ENCODE measurements around the gene ACP4.
"Not testable (repeated sequence)": the region's sequence is repeated elsewhere in the genome, so short reads cannot be mapped to it uniquely, and the experiment has no call there.

ACP4 gene, protein sequence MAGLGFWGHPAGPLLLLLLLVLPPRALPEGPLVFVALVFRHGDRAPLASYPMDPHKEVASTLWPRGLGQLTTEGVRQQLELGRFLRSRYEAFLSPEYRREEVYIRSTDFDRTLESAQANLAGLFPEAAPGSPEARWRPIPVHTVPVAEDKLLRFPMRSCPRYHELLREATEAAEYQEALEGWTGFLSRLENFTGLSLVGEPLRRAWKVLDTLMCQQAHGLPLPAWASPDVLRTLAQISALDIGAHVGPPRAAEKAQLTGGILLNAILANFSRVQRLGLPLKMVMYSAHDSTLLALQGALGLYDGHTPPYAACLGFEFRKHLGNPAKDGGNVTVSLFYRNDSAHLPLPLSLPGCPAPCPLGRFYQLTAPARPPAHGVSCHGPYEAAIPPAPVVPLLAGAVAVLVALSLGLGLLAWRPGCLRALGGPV

DNA sequence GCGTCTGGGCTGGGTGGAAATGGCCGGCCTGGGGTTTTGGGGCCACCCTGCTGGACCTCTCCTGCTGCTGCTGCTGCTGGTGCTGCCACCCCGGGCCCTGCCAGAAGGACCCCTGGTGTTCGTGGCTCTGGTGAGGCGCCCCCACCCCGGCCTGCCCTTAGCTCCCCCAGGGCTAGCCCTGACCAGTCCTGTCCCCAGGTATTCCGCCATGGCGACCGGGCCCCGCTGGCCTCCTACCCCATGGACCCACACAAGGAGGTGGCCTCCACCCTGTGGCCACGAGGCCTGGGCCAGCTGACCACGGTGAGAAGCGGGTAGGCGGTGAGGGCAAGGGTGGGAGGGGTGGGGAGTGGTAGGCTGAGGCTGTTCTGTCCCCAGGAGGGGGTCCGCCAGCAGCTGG, at the start of gene ACP4:
Gene ACP4, plus strand, starts transcription at position 20 of the 400 bp plus-strand sequence. Its CDS starts 0 bp downstream, at position 20.
- DNase-seq = no peak

DNA sequence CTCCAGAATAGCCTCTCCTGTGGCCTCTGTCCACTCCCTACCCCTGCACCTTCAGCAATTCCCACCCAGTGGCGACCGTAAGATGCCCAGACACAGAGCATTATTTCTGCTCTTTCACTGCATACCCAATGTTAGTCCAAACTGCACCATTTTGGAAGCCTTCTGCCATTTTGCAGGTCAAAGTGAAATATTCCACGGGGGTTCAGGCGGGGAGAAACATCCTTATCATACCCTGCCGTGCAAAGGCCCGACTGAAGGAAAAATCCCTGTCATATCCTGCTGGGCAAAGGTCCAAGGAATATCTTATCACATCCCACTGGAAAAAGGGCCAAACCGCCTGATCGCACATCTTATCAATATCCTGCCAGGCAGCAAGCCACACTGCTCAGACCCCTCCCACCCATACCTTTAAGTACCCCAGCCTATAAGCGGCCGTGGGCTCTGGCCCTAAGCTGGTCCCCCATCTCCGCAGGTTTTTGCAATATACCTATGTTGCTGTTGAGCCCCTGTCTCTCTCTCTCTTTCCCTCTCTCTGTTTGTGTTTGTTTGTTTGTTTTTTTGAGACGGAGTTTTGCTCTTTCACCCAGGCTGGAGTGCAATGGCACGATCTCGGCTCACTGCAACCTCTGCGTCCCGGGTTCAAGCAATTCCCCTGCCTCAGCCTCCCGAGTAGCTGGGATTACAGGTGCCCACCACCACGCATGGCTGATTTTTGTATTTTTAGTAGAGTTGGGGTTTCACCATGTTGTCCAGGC, 48.9 kb upstream of the ACP4 start:
- DNase-seq = no peak

DNA sequence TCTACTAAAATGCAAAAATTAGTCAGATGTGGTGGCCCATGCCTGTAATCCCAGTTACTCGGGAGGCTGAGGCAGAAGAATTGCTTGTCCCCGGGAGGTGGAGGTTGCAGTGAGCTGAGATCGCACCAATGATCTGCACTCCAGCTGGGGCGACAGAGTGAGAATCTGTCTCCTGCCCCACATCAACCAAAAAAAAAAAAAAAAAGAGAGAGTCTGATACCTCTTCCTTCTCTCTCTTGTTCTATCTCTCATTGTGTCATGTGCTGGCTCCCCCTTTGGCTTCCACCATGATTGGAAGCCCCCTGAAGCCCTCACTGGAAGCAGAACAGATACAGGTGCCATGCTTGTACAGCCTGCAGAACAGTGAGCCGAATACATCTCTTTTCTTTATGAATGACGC, 46.7 kb upstream of the ACP4 start:
- DNase-seq = no peak

DNA sequence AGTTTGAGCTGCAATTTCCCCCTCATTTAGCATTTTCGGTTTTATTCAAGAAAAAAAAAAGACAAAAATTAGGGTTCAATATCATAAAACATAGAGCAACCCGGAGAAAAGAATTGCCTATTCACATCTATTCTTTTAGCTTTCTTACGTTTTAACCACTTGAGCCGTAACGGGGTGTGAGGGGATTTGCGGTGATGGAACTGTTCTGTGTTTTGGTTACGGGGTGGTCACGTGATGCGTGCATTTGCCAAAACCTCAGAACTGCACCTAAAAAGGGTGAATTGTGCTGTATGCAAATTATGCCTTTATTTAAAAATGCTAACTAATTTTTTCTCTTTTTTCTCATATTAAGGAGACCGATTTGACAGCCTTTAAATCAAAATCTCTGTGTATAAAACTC, 45.0 kb upstream of the ACP4 start:
- no peak for DNase-seq

DNA sequence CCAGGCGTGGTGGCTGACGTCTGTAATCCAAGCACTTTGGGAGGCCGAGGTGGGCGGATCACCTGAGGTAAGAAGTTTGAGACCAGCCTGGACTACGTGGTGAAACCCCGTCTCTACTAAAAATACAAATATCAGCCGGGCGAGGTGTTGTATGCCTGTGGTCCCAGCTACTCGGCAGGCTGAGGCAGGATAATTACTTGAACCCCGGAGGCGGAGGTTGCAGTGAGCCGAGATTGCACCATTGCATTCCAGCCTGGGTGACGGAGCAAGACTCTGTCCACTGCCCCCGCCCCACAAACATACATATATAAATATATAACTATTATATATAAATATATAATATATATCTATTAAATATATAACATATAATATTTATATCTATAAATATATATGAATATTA, 43.1 kb upstream of the ACP4 start:
- not testable (repeated sequence) for DNase-seq

DNA sequence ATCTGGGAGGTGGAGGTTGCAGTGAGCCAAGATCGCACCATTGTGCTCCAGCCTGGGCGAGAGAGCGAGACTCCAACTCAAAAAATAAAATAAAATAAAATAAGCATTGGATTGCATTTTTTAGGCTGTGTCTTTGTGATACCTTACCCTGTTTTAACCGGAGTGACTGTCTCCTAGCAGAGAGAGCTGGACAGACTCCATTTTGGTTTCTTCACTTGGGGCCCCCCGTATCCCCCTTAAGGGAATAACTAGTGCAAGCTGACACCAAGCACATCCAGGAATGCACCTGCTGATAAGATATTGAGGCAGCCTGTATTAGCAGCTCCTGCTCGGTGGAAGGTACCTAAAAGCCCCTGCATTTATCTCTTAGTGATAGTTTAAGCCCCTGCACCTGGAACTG, 40.7 kb upstream of the ACP4 start:
- DNase-seq = no peak

DNA sequence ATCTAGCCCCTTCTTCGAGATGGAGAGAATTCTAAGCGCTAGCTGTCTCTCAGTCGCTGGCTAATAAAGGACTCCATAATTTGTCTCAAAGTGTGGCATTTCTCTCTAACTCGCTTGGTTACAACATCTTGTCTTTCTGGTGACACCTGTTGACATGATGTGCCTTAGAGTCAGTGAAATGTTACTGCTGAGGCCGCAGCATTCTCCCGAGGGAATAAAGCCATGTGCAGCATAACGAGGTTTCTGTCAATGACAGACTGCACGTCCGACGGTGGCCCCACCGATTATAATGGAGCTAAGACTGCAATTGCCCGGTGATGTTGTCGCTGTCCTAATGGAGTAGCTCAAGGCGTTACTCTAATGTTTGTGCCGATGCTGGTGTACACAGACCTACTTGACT, 40.2 kb upstream of the ACP4 start:
- no peak for DNase-seq

DNA sequence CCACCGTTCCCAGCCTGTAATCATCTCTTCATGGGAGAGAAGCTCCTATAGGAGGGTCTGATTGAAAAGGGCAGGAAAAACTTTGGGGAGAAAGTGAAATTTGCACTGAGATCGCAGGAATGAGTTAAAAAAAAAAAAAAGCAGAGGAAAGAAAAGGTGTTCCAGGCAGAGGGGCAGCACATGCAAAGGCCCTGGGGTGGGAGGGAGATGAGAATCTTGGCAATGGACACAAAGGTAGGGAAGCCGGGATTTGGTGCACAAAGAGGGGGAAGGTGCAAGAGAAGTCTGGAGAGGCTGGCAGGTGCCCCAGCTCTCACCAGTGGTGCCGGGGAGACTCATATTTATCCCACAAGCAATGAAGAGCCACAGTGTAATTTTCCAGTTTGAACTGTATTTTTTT, 36.3 kb upstream of the ACP4 start:
- no peak for DNase-seq

DNA sequence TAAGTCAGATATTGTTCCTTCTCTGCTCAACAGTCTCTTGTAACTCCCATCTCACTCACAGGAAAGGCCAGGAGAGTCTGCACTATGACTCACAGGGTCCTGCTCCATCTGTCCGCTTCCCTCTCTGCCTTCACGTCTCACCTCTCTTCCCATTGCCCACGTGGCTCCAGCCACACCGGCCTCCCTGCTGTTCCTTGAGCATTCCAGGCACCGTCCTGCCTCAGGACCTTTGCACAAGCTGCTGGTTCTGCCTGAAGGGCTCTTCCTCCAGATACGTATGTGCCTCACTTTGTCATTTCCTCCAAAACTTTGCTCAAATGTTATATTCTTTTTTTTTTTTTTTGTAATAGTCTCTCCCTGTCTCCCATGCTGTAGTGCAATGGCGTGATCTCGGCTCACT, 34.0 kb upstream of the ACP4 start:
- not testable (repeated sequence) for DNase-seq

DNA sequence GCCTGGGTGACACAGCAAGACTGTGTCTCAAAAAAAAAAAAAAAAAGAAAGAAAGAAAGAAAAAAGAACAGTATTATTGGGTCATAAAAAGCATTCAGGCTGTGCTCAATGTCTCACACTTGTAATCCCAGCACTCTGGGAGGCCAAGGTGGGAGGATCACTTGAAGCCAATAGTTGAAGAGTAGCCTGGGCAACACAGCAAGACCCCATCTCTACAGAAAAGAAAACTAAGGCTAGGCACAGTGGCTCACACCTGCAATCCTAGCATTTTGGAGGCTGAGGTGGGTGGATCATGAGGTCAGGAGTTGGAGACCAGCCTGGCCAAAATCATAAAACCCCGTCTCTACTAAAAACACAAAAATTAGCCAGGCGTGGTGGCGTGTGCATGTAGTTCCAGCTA, 32.6 kb upstream of the ACP4 start:
- not testable (repeated sequence) for DNase-seq

DNA sequence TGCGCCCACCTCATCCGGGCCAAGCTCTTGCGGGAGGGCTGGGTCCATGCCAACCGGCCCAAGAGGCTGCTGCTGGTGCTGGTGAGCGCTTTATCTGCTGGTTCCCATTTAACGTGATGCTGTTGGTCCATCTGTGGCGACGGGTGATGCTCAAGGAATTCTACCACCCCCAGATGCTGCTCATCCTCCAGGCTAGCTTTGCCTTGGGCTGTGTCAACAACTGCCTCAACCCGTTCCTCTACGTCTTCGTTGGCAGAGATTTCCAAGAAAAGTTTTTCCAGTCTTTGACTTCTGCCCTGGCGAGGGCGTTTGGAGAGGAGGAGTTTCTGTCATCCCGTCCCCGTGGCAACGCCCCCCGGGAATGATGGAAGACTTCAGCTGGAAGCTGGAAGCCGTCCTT, 31.1 kb upstream of the ACP4 start:
- DNase-seq = not testable (repeated sequence)

DNA sequence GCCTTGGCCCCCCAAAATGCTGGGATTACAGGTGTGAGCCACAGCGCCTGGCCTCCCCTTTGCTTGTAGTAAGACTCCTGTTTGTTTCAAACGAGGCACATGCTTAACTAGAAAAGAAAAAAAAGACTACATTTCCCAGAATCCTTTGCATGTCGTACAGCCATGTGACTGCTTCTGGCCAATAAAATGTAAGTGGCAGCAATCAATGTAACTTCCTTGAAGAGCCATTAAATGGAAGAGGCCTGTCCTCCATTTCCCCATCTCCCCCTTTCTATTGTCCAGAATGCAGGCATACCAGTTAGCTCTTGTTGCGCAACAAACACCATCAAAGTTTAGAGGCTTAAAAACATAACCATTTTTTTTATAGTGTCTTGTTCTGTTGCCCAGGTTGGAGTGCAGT, 30.3 kb upstream of the ACP4 start:
- DNase-seq = no peak

DNA sequence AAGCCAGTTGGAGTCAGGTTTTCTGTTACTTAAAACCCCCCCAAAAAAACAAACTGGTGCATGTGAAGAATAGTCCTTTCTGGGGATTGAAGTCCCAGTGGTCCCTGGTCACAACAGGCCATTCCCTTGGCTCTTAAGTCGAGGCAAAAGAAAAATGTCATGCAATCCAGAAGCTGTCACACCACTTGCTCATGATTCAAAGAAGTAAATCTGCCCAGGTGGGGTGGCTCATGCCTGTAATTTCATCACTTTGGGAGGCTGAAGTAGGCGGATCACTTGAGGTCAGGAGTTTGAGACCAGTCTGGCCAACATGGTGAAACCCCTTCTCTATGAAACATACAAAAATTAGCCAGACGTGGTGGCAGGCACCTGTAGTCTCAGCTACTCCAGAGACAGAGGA, 28.7 kb upstream of the ACP4 start:
- not testable (repeated sequence) for DNase-seq

DNA sequence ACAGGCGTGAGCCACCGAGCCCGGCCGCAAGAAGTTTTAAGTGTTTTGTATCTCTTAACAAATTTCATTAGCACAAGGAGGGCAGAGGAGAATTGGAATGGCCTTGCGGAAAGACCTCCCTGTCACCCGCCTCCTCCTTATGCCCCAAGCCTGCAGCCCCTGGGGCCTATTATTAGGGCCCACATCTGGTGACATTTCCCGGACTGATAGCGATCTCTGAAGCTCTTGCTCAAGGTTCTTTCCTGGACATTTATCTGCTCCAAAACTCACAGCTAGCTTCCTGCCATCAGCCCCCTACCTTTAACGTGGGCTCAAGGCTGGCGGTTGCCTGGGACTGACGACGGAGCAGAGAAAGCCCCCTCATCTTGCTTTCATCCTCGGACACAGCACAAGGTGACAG, 26.7 kb upstream of the ACP4 start:
- DNase-seq = not testable (repeated sequence)

DNA sequence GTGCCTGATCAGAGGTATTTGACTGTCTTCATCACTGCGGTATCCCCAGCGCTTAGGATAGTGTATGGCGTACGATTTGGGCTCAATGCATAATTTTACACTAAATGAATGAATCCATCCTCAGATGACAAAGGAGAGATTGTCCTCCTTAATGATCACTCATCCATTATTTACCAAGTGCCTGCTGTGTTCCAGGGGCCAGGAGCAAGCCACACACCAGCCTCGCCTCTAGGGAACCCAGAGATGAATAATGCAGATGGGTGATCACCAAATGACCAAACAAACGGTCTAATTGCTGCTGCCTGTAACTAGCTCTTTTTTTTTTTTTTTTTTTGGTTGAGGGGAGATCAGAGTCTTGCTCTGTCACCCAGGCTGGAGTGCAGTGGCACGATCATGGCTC, 25.8 kb upstream of the ACP4 start:
- no peak for DNase-seq

DNA sequence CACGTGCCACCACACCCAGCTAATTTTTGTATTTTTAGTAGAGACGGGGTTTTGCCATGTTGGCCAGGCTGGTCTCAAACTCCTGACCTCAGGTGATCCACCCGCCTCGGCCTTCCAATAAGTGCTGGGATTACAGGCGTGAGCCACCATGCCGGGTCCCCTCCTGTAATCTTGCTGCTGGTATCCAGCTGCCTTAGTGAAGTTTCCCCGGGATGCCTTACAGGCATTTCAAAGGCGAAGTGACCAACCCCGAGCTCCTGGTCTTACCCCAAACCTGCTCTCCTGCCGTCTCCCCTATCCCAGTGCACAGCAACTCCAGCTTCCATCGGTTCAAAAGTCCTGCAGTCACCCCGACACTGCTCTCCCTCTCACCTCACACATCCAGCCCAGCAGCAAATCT, 23.5 kb upstream of the ACP4 start:
- not testable (repeated sequence) for DNase-seq

DNA sequence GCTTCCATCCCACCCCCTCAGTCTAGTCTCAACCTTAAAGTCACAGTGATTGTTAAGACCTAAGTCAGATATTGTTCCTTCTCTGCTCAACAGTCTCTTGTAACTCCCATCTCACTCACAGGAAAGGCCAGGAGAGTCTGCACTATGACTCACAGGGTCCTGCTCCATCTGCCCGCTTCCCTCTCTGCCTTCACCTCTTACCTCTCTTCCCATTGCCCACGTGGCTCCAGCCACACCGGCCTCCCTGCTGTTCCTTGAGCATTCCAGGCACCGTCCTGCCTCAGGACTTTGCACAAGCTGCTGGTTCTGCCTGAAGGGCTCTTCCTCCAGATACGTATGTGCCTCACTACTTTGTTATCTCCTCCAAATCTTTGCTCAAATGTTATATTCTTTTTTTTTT, 23.0 kb upstream of the ACP4 start:
- not testable (repeated sequence) for DNase-seq

DNA sequence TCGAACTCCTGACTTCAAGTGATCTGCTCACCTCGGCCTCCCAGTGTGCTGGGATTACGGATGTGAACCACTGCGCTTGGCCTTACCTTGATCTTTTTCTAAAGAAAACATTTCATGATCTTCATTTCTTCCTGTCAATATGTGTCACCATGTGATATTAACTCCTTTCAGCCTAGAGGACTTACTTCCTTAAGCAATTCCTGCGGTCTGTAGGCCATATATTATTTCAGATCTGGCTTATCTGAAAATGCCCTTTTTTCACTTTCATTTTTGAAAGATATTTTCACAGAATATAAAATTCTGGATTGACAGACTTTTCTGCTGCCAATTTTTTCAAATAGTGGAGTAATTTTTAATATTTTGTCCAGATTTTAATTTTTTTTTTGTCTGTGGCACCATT, 21.9 kb upstream of the ACP4 start:
- no peak for DNase-seq

DNA sequence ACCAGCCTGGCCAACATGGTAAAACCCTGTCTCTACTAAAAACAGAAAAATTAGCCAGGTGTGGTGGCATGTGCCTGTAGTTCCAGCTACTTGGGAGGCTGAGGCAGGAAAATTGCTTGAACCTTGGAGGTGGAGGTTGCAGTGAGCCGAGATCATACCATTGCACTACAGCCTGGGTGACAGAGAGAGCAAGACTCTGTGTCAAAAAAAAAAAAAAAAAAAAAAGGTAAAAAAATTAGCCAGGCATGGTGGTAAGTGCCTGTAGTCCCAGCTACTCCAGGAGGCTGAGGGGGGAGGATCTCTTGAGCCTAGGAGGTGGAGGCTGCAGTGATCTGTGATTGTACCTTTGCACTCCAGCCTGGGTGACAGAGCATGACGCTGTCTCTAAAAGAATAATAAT, 20.1 kb upstream of the ACP4 start, which contains the start of gene GPR32:
Gene GPR32, plus strand, starts transcription at position 301 of the 400 bp plus-strand sequence. CDS start 137 bp downstream, outside the sequence.
- not testable (repeated sequence) for DNase-seq

DNA sequence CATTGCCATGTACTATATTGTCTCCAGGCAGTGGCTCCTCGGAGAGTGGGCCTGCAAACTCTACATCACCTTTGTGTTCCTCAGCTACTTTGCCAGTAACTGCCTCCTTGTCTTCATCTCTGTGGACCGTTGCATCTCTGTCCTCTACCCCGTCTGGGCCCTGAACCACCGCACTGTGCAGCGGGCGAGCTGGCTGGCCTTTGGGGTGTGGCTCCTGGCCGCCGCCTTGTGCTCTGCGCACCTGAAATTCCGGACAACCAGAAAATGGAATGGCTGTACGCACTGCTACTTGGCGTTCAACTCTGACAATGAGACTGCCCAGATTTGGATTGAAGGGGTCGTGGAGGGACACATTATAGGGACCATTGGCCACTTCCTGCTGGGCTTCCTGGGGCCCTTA, 19.3 kb upstream of the ACP4 start:
- no peak for DNase-seq

DNA sequence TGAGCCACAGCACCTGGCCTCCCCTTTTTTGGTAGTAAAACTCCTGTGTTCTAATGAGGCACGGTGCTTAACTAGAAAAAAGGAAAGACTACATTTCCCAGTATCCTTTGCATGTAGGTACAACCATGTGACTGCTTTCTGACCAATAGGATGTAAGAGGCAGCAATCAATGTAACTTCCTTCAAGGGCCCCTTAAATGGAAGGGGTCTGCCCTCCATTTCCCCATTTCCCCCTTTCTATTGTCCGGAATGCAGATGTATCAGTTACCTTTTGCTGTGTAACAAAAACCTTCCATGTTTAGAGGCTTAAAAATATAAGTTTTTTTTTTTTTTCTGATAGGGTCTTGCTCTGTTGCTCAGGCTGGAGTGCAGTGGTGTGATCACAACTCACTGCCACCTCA, 17.7 kb upstream of the ACP4 start:
- DNase-seq = no peak

DNA sequence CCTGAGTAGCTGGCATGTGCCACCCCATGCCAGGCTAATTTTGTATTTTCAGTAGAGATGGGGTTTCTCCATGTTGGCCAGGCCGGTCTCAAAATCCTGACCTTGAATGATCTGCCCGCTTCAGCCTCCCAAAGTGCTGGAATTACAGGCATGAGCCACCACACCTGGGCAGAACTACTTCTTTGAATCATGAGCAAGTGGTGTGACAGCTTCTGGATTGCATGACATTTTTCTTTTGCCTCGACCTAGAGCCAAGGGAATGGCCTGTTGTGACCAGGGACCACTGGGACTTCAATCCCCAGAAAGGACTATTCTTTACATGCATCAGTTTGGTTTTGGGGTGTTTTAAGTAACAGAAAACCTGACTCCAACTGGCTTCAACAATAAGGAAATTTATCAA, 17.3 kb upstream of the ACP4 start:
- DNase-seq = not testable (repeated sequence)

DNA sequence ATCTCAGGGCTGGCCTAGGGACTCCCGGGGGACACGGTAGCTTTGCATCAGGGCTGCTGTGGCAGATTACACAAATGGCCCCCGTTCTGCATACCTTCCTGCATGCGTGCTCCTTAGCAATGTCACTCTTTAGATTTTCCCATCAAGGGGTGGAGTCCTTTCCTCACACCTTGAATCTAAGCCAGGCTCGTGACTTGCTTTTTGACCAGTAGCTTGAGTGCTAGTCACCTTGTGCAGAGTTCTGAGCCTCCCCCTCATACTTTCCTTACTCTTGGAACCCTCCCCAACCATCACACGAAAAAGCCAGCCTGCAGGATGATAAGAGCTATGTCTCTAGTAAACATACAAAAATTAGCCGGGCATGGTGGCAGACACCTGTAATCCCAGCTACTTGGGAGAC, 16.8 kb upstream of the ACP4 start:
- not testable (repeated sequence) for DNase-seq

DNA sequence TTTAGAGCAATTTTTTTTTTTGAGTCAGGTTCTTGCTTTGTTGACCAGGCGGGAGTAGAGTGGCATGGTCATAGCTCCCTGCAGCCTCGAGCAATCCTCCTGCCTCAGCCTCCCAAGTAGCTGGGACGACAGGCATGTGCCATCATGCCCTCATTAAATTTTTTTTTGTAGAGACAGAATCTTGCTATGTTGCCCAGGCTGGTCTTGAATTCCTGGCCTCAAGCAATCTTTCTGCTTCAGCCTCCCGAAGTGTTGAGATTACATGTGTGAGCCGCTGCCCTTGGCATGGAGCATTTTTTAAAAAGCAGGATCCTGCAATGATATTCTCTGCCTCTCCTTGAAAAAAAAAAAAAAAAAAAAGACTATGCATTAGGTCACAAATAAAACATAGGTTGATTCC, 14.1 kb upstream of the ACP4 start:
- DNase-seq = no peak
